Liver (tissue), 3 donors: ENCODE results near the gene TGFBR1.

Experiments used
- ATF3 ChIP-seq: IDR thresholded peaks from 2 replicates; pipeline ENCODE4 v1.6.1; 2016; ENCODE audit warnings: antibody characterized with exemption
- CTCF ChIP-seq: fragments of 150-350 bp; IDR thresholded peaks from 2 replicates; pipeline ENCODE4 v1.5.1; 2017; ENCODE audit warnings: improper control_type of control experiment, low read depth, low read length; ENCODE audit not compliant: missing input control
- EGR1 ChIP-seq, 2 donors: IDR thresholded peaks; 2 replicates each; pipeline ENCODE4 v1.6.1; 2016 to 2018; ENCODE audit warnings: antibody characterized with exemption in 2 of 2, low read depth in 2 of 2
- JUND ChIP-seq, 2 donors: IDR thresholded peaks; 2 replicates each; pipeline ENCODE4 v1.6.1; 2016; ENCODE audit warnings: antibody characterized with exemption in 2 of 2
- MAX ChIP-seq: IDR thresholded peaks from 2 replicates; pipeline ENCODE4 v1.6.1; 2016; ENCODE audit warnings: antibody characterized with exemption
- RAD21 ChIP-seq, 2 donors: IDR thresholded peaks; 2 replicates each; pipeline ENCODE4 v1.6.1; 2016; ENCODE audit warnings: antibody characterized with exemption in 2 of 2, mild to moderate bottlenecking in 2 of 2
- REST ChIP-seq: IDR thresholded peaks from 2 replicates; pipeline ENCODE4 v1.6.1; 2016; ENCODE audit warnings: antibody characterized with exemption, mild to moderate bottlenecking
- RXRA ChIP-seq, 2 donors: IDR thresholded peaks; 2 replicates each; pipeline ENCODE4 v1.6.1; 2017 to 2018; ENCODE audit warnings: antibody characterized with exemption in 2 of 2, mild to moderate bottlenecking in 1 of 2
- SP1 ChIP-seq: IDR thresholded peaks from 2 replicates; pipeline ENCODE4 v1.6.1; 2018; ENCODE audit warnings: antibody characterized with exemption, mild to moderate bottlenecking
- TAF1 ChIP-seq: conservative IDR thresholded peaks from 2 replicates; pipeline ENCODE4 v1.6.1; 2016; ENCODE audit warnings: antibody characterized with exemption, mild to moderate bottlenecking
- YY1 ChIP-seq: IDR thresholded peaks from 2 replicates; pipeline ENCODE4 v1.6.1; 2016; ENCODE audit warnings: antibody characterized with exemption, mild to moderate bottlenecking
- donor health status: healthy.
- donor health status: healthy.

- no peak for TF ChIP-seq JUND (IDR thresholded peaks at IDR 0.05)
- TF ChIP-seq CTCF: no peak
- no peak for TF ChIP-seq MAX
- TF ChIP-seq TAF1: no peak
- no peak for TF ChIP-seq REST
- no peak for TF ChIP-seq SP1
- no peak for TF ChIP-seq RAD21 (IDR thresholded peaks at IDR 0.05)
- no peak for TF ChIP-seq RXRA (IDR thresholded peaks at IDR 0.05)
- TF ChIP-seq EGR1 (IDR thresholded peaks at IDR 0.05; ENCODE audit: low read depth in 2 of 2): no peak
- TF ChIP-seq YY1: no peak
- no peak for TF ChIP-seq ATF3
These were observed 62.8 kb downstream of the TGFBR1 start for GRCh38 chr9:99167694-99168093.
